ENCODE data around the gene DEK. TPM values are rescaled to one million over a fixed set of nuclear protein-coding genes. Genes with fewer than 3 reads are reported as not detected.

DEK gene
- total RNA-seq, 1 experiment from 2014 or later = 154 TPM

GRCh38 chr6:18204691-18205090 lies 59.6 kb downstream of the DEK start:
- Histone ChIP-seq H3K4me3 (ENCODE audit: low read length) (no peak overlapping the region), H3K36me3 (ENCODE audit: insufficient read depth, low read length) (peaks cover 30% of the 10 kb centered on the region), H3K9ac (ENCODE audit: low read length) (no peak overlapping the region)

GRCh38 chr6:18203786-18204185 lies 60.5 kb downstream of the DEK start:
- Histone ChIP-seq H2AFZ (ENCODE audit: low read length) (no peak overlapping the region), H3K9ac (ENCODE audit: low read length) (no peak overlapping the region), H3K4me2 (ENCODE audit: low read depth, low read length, poor library complexity, severe bottlenecking) (no peak overlapping the region), H3K4me1 (ENCODE audit: low read length) (peaks cover 8% of the 10 kb centered on the region), H3K27me3 (ENCODE audit: low read length) (no peaks in the 10 kb centered on the region), H3K9me2 (replicated peaks; ENCODE audit: insufficient read depth, low read length) (no peaks in the 10 kb centered on the region), H3K27ac (ENCODE audit: low read length) (no peak overlapping the region), H3K36me3 (ENCODE audit: insufficient read depth, low read length) (peaks cover 34% of the 10 kb centered on the region), H3K4me3 (ENCODE audit: low read length) (no peak overlapping the region), H3K79me2 (ENCODE audit: low read length) (no peaks in the 10 kb centered on the region), H3K9me3 (ENCODE audit: low read length) (no peaks in the 10 kb centered on the region), H4K20me1 (ENCODE audit: insufficient read depth, low read depth, low read length) (no peaks in the 10 kb centered on the region)
- DNase-seq = no peak

More at GRCh38 chr6:18204691-18205090, 59.6 kb downstream of the DEK start:
- no peak overlapping the region for H2AFZ ChIP-seq (ENCODE audit: low read length)
- no peaks in the 10 kb centered on the region for H3K9me2 ChIP-seq (replicated peaks; ENCODE audit: insufficient read depth, low read length)
- DNase-seq = no peak
- no peaks in the 10 kb centered on the region for H3K79me2 ChIP-seq (ENCODE audit: low read length)
- H3K9me3 ChIP-seq (ENCODE audit: low read length) = no peaks in the 10 kb centered on the region
- H3K4me1 ChIP-seq (ENCODE audit: low read length) = peaks cover 8% of the 10 kb centered on the region
- no peaks in the 10 kb centered on the region for H4K20me1 ChIP-seq (ENCODE audit: insufficient read depth, low read depth, low read length)
- H3K27ac ChIP-seq (ENCODE audit: low read length) = no peak overlapping the region
- no peak overlapping the region for H3K4me2 ChIP-seq (ENCODE audit: low read depth, low read length, poor library complexity, severe bottlenecking)
- no peaks in the 10 kb centered on the region for H3K27me3 ChIP-seq (ENCODE audit: low read length)

GRCh38 chr6:18192026-18192425 lies 72.3 kb downstream of the DEK start:
- Histone ChIP-seq H3K27me3 (ENCODE audit: low read length) (no peaks in the 10 kb centered on the region), H3K36me3 (ENCODE audit: insufficient read depth, low read length) (peaks cover 7% of the 10 kb centered on the region), H3K9ac (ENCODE audit: low read length) (no peak overlapping the region), H3K27ac (ENCODE audit: low read length) (no peak overlapping the region), H3K4me1 (ENCODE audit: low read length) (no peaks in the 10 kb centered on the region), H3K79me2 (ENCODE audit: low read length) (no peaks in the 10 kb centered on the region), H3K9me2 (replicated peaks; ENCODE audit: insufficient read depth, low read length) (no peaks in the 10 kb centered on the region), H3K4me2 (ENCODE audit: low read depth, low read length, poor library complexity, severe bottlenecking) (no peak overlapping the region), H3K9me3 (ENCODE audit: low read length) (no peaks in the 10 kb centered on the region), H4K20me1 (ENCODE audit: insufficient read depth, low read depth, low read length) (no peaks in the 10 kb centered on the region), H3K4me3 (ENCODE audit: low read length) (no peak overlapping the region), H2AFZ (ENCODE audit: low read length) (no peak overlapping the region)
- no peak for DNase-seq

- Histone ChIP-seq H4K20me1 (ENCODE audit: insufficient read depth, low read depth, low read length) (no peaks in the 10 kb centered on the region), H3K4me2 (ENCODE audit: low read depth, low read length, poor library complexity, severe bottlenecking) (no peak overlapping the region), H3K9me3 (ENCODE audit: low read length) (no peaks in the 10 kb centered on the region), H3K9ac (ENCODE audit: low read length) (no peak overlapping the region), H2AFZ (ENCODE audit: low read length) (no peak overlapping the region), H3K4me1 (ENCODE audit: low read length) (no peaks in the 10 kb centered on the region), H3K79me2 (ENCODE audit: low read length) (no peaks in the 10 kb centered on the region), H3K36me3 (ENCODE audit: insufficient read depth, low read length) (peaks cover 10% of the 10 kb centered on the region), H3K27ac (ENCODE audit: low read length) (no peak overlapping the region), H3K27me3 (ENCODE audit: low read length) (no peaks in the 10 kb centered on the region), H3K9me2 (replicated peaks; ENCODE audit: insufficient read depth, low read length) (no peaks in the 10 kb centered on the region), H3K4me3 (ENCODE audit: low read length) (no peak overlapping the region)
- no peak for DNase-seq
Observed at GRCh38 chr6:18189196-18189595, 75.1 kb downstream of the DEK start.

GRCh38 chr6:18187701-18188100 lies 76.6 kb downstream of the DEK start:
- H3K9ac ChIP-seq (ENCODE audit: low read length) = no peak overlapping the region
- no peaks in the 10 kb centered on the region for H3K9me2 ChIP-seq (replicated peaks; ENCODE audit: insufficient read depth, low read length)
- no peaks in the 10 kb centered on the region for H4K20me1 ChIP-seq (ENCODE audit: insufficient read depth, low read depth, low read length)
- no peaks in the 10 kb centered on the region for H3K27me3 ChIP-seq (ENCODE audit: low read length)
- no peaks in the 10 kb centered on the region for H3K4me1 ChIP-seq (ENCODE audit: low read length)
- H3K79me2 ChIP-seq (ENCODE audit: low read length) = no peaks in the 10 kb centered on the region
- H3K4me3 ChIP-seq (ENCODE audit: low read length) = no peak overlapping the region
- H3K9me3 ChIP-seq (ENCODE audit: low read length) = no peaks in the 10 kb centered on the region
- H3K36me3 ChIP-seq (ENCODE audit: insufficient read depth, low read length) = peaks cover 13% of the 10 kb centered on the region
- H3K27ac ChIP-seq (ENCODE audit: low read length) = no peak overlapping the region
- no peak overlapping the region for H3K4me2 ChIP-seq (ENCODE audit: low read depth, low read length, poor library complexity, severe bottlenecking)
- DNase-seq = no peak
- H2AFZ ChIP-seq (ENCODE audit: low read length) = no peak overlapping the region

- H3K9me2 ChIP-seq (replicated peaks; ENCODE audit: insufficient read depth, low read length) = no peaks in the 10 kb centered on the region
- no peak overlapping the region for H3K27ac ChIP-seq (ENCODE audit: low read length)
- no peaks in the 10 kb centered on the region for H3K27me3 ChIP-seq (ENCODE audit: low read length)
- H3K79me2 ChIP-seq (ENCODE audit: low read length) = no peaks in the 10 kb centered on the region; the same call in 1 of the 2 replicates
- no peak overlapping the region for H3K9ac ChIP-seq (ENCODE audit: low read length)
- H4K20me1 ChIP-seq (ENCODE audit: insufficient read depth, low read depth, low read length) = no peaks in the 10 kb centered on the region
- no peaks in the 10 kb centered on the region for H3K9me3 ChIP-seq (ENCODE audit: low read length)
- DNase-seq = no peak
- no peak overlapping the region for H2AFZ ChIP-seq (ENCODE audit: low read length)
- no peaks in the 10 kb centered on the region for H3K4me1 ChIP-seq (ENCODE audit: low read length)
- peaks cover 9% of the 10 kb centered on the region for H3K36me3 ChIP-seq (ENCODE audit: insufficient read depth, low read length)
- H3K4me3 ChIP-seq (ENCODE audit: low read length) = no peak overlapping the region
- H3K4me2 ChIP-seq (ENCODE audit: low read depth, low read length, poor library complexity, severe bottlenecking) = no peak overlapping the region
Observed at GRCh38 chr6:18186540-18187250, 77.6 kb downstream of the DEK start.

- Histone ChIP-seq H3K4me1 (ENCODE audit: low read length) (no peaks in the 10 kb centered on the region), H4K20me1 (ENCODE audit: insufficient read depth, low read depth, low read length) (no peaks in the 10 kb centered on the region), H3K27me3 (ENCODE audit: low read length) (no peaks in the 10 kb centered on the region), H3K4me3 (ENCODE audit: low read length) (no peak overlapping the region), H3K27ac (ENCODE audit: low read length) (no peak overlapping the region), H3K4me2 (ENCODE audit: low read depth, low read length, poor library complexity, severe bottlenecking) (no peak overlapping the region), H3K9me3 (ENCODE audit: low read length) (no peaks in the 10 kb centered on the region), H2AFZ (ENCODE audit: low read length) (no peak overlapping the region), H3K79me2 (ENCODE audit: low read length) (no peaks in the 10 kb centered on the region; the same call in 1 of the 2 replicates), H3K9me2 (replicated peaks; ENCODE audit: insufficient read depth, low read length) (no peaks in the 10 kb centered on the region), H3K36me3 (ENCODE audit: insufficient read depth, low read length) (peaks cover 9% of the 10 kb centered on the region), H3K9ac (ENCODE audit: low read length) (no peak overlapping the region)
- no peak for DNase-seq
Observed at GRCh38 chr6:18186033-18186432, 78.3 kb downstream of the DEK start.

GRCh38 chr6:18185624-18186023 lies 78.7 kb downstream of the DEK start:
- no peaks in the 10 kb centered on the region for H4K20me1 ChIP-seq (ENCODE audit: insufficient read depth, low read depth, low read length)
- no peak overlapping the region for H3K4me3 ChIP-seq (ENCODE audit: low read length)
- H3K4me1 ChIP-seq (ENCODE audit: low read length) = no peaks in the 10 kb centered on the region
- H3K9me2 ChIP-seq (replicated peaks; ENCODE audit: insufficient read depth, low read length) = no peaks in the 10 kb centered on the region
- no peaks in the 10 kb centered on the region; the same call in 1 of the 2 replicates for H3K79me2 ChIP-seq (ENCODE audit: low read length)
- H3K27ac ChIP-seq (ENCODE audit: low read length) = no peak overlapping the region
- no peaks in the 10 kb centered on the region for H3K9me3 ChIP-seq (ENCODE audit: low read length)
- peaks cover 9% of the 10 kb centered on the region for H3K36me3 ChIP-seq (ENCODE audit: insufficient read depth, low read length)
- H2AFZ ChIP-seq (ENCODE audit: low read length) = no peak overlapping the region
- no peaks in the 10 kb centered on the region for H3K27me3 ChIP-seq (ENCODE audit: low read length)
- H3K9ac ChIP-seq (ENCODE audit: low read length) = no peak overlapping the region
- H3K4me2 ChIP-seq (ENCODE audit: low read depth, low read length, poor library complexity, severe bottlenecking) = no peak overlapping the region
- no peak for DNase-seq
